Measurements from ENCODE around the gene LRRC10B. TPM values are rescaled to one million over a fixed set of nuclear protein-coding genes. Genes with fewer than 3 reads are reported as not detected.

The LRRC10B gene
- total RNA-seq, 1 experiment from 2014 or later, result 0.39 TPM

- Histone ChIP-seq H3K9me3 (ENCODE audit: control insufficient read depth, low read depth, low read length) (no peaks in the 10 kb centered on the region), H4K5ac (ENCODE audit: insufficient read length, low read depth, low read length) (no peak overlapping the region), H3K23ac (ENCODE audit: insufficient read length, low read depth, low read length) (no peak overlapping the region), H4K20me1 (ENCODE audit: control insufficient read depth, insufficient read depth, insufficient read length) (no peaks in the 10 kb centered on the region), H3K79me1 (ENCODE audit: insufficient read depth, low read depth, low read length, poor library complexity, severe bottlenecking) (no peaks in the 10 kb centered on the region), H2BK15ac (ENCODE audit: low read depth, low read length) (no peak overlapping the region), H3K4ac (ENCODE audit: low read depth, low read length) (no peak overlapping the region), H3K79me2 (ENCODE audit: insufficient read depth, low read length) (no peaks in the 10 kb centered on the region), H4K8ac (replicated peaks; ENCODE audit: insufficient read length, low read depth, low read length) (no peak overlapping the region), H2BK120ac (ENCODE audit: low read depth, low read length, poor library complexity, severe bottlenecking) (no peak overlapping the region), H4K91ac (ENCODE audit: insufficient read length, low read depth, low read length) (no peak overlapping the region), H2BK12ac (ENCODE audit: insufficient read length, low read depth, low read length) (no peak overlapping the region), H3K18ac (ENCODE audit: insufficient read length, low read depth, low read length) (no peak overlapping the region), H3K14ac (ENCODE audit: insufficient read depth, low read length) (peak overlapping the region; percentile 31; the same call in 1 of the 2 replicates), H2AK5ac (ENCODE audit: insufficient read length, low read length) (no peak overlapping the region), H2AFZ (ENCODE audit: low read length) (no peak overlapping the region), H2BK20ac (ENCODE audit: low read depth, low read length, poor library complexity, severe bottlenecking) (no peak overlapping the region), H3K56ac (ENCODE audit: insufficient read length, low read depth, low read length) (no peak overlapping the region), H3K27me3 (ENCODE audit: insufficient read depth, low read length) (no peaks in the 10 kb centered on the region), H3K4me2 (ENCODE audit: insufficient read depth, insufficient read length, low read length) (no peak overlapping the region), H3K9ac (ENCODE audit: extremely low read depth, insufficient read length, low read length) (no peak overlapping the region), H3T11ph (ENCODE audit: low read length) (no peak overlapping the region), H3K23me2 (ENCODE audit: insufficient read length, low read depth, low read length, poor library complexity, severe bottlenecking) (peaks cover 3% of the 10 kb centered on the region), H3K27ac (ENCODE audit: insufficient read length, low read depth, low read length) (no peak overlapping the region), H2BK5ac (ENCODE audit: insufficient read length, low read length) (no peak overlapping the region), H3K4me1 (ENCODE audit: insufficient read depth, low read length) (peaks cover 9% of the 10 kb centered on the region)
- Mint-ChIP-seq H3K27me3 (ENCODE audit: low read depth) (no peaks in the 10 kb centered on the region; the same call in none of the 2 replicates), H3K4me1 (peaks cover 40 to 58% of the 10 kb centered on the region in 2 experiments), H3K36me3 (ENCODE audit: insufficient read depth in 1 of 3, low read depth in 3 of 3) (peaks cover 4 to 5% (median 4%) of the 10 kb centered on the region in 3 experiments; a peak in 3 of 7 replicates), H3K9me3 (no peaks in the 10 kb centered on the region), H3K27ac (peak overlapping the region in 2 of 3 experiments; percentile 12 to 68; a peak in 2 of 7 replicates), H3K4me3 (no peak overlapping the region)
- DNase-seq, result peak; percentile 45
- no CpG with 5 or more reads among the region's 19 CpGs for WGBS (ENCODE audit: extremely low coverage, insufficient read length, low lambda C conversion rate)
- TF ChIP-seq CTCF (conservative IDR thresholded peaks at IDR 0.05), result no peak
These were observed 33.5 kb downstream of the LRRC10B start for GRCh38 chr11:61542024-61542461.
